ENCODE measurements around the gene ATXN1. TPM values are rescaled to one million over a fixed set of nuclear protein-coding genes. Genes with fewer than 3 reads are reported as not detected.
A peak's percentile ranks its signal among the peaks of the same experiment; 100 is the strongest.

ATXN1 gene
- total RNA-seq, 1 experiment from 2014 or later = 10.4 TPM

DNA sequence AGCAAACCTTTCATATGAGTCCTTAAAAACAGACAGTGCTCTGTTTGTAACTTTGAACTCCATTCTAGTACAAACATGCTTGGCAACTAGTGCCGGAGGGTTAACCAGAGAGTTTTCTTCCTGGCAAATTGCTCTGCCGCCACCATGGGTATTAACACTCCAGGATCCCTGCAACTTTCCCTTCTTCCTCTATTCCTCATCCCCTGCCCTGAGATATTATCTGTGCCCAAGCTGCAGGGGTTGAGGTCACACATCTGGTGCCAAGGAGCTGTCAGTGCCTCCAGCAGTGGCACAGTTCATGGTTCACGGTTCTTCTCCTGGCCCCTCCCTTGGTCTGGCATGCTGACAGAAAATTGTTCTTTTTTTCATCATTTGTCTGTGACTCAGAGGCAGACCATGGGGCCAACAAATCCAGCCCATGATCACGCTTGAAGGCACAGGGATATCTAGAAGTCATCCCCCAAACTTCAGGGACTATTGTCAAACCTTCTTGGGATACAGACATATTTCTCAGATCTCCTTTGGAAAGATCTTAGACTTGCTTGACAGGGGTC lies 77.5 kb downstream of the ATXN1 start:
- DNase-seq (ENCODE audit: low read depth) = peak; percentile 92

GRCh38 chr6:16681260-16681873 lies 79.9 kb downstream of the ATXN1 start:
- DNase-seq (ENCODE audit: low read depth) = peak; percentile 94

- DNase-seq (ENCODE audit: low read depth) = no peak
Measured at GRCh38 chr6:16679050-16679449, 82.2 kb downstream of the ATXN1 start.

GRCh38 chr6:16677458-16677857 lies 83.8 kb downstream of the ATXN1 start:
- no peak for DNase-seq (ENCODE audit: low read depth)

GRCh38 chr6:16676978-16677377 lies 84.3 kb downstream of the ATXN1 start:
- peak; percentile 50 for DNase-seq (ENCODE audit: low read depth)

- DNase-seq (ENCODE audit: low read depth) = no peak
Measured at GRCh38 chr6:16676376-16676775, 84.9 kb downstream of the ATXN1 start.

GRCh38 chr6:16674801-16675392 lies 86.4 kb downstream of the ATXN1 start:
- DNase-seq (ENCODE audit: low read depth) = no peak

GRCh38 chr6:16673011-16673797 lies 88.1 kb downstream of the ATXN1 start:
- no peak for DNase-seq (ENCODE audit: low read depth)

DNA sequence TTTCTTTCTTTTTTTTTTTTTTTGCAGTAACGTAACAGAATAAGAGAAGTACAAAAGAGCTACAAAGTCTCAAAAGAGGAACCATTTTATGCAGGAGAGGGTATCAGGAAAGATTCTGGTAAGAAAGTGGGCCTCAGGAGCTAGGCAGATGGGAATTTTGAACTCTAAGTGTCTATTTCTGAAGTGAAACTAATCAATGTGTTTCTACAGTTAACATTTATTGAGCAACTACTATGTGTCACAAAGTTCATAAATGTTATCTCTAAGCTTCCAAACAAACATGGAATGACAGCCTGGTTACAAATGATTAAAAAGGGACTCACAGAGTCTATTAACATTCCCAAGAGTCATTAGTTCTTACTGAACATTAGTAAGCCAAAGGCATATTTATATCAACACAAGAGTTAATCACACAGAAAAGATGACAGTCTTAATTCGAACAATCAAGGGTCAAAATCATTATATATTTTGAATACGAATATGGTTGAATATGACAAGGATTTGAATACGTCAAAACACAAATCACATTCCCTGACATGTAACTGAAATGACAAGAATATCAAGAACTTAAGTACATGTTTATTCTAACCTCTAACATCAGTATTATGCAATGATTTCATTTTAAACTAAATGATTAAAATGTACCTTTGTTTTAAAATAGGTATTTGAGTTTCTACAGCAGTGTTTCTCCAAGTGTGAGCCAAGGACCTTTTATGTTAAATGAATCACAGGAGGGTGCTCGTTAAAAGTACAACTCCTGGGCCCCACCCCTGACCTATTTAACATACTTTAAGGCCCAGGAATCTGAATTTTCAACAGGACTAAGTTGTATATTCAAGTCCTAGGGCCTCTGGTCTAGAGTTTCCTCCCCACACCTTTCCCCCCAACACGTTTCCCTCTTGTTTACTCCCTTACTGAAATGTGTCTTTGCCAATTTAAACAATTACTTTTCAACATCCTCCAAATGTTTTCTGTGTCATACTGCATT lies 89.7 kb downstream of the ATXN1 start:
- DNase-seq (ENCODE audit: low read depth) = no peak

- no peak for DNase-seq (ENCODE audit: low read depth)
Measured at GRCh38 chr6:16670617-16671051, 90.6 kb downstream of the ATXN1 start.

GRCh38 chr6:16670183-16670582 lies 91.1 kb downstream of the ATXN1 start:
- DNase-seq (ENCODE audit: low read depth) = no peak

- DNase-seq (ENCODE audit: low read depth) = peak; percentile 94
Measured at GRCh38 chr6:16669227-16669626, 92.0 kb downstream of the ATXN1 start.

GRCh38 chr6:16667509-16667908 lies 93.8 kb downstream of the ATXN1 start:
- no peak for DNase-seq (ENCODE audit: low read depth)

DNA sequence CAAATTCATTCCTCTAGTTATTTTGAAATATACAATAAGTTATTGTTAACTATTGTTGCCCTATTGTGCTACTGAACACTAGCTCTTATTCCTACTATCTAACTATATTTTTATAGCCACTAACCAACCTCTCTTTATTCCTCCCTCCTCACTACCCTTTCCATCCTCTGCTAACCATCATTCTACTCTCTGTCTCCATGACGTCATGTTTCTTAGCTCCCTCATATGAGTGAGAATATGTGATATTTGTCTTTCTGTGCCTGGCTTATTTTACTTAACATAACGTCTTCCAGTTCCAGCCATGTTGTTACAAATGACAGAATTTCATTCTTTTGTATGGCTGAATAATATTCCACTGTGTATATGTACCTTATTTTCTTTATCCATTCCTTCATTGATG lies 95.3 kb downstream of the ATXN1 start:
- no peak for DNase-seq (ENCODE audit: low read depth)

GRCh38 chr6:16665182-16665581 lies 96.1 kb downstream of the ATXN1 start:
- DNase-seq (ENCODE audit: low read depth) = no peak

DNA sequence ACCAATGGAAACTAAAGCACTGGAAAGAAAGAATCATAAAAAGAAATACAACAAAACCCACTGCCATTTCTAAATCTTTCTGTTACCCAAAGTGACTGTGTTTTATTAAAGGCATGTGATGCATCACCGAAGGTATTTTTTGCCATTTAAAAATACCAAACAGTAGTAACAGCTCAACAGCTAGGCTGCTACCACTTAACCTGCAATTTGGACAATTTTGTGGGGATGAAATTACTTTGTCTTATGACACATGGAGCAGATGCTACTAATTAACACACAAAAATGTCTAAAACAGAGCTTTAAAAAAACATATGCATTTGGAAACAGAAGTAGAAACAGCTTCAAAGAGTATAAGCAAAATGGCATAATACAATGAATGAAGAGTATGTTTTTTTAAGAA lies 97.4 kb downstream of the ATXN1 start:
- no peak for DNase-seq (ENCODE audit: low read depth)

DNA sequence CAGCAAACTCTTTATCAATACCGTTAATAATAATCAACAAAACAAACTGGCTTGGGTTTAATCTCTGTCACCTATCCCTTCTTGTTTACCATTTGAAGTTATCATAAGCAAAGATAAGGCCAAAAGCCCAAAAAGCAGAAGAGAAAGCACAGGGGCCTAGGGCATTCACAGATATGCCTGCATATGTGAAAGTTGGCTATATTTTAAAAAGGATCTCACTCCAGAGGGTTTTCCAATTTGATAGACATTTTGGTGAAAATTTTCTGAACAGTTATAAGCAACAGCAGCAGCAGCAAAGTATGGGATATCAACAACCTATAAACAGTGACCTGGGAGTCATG lies 101.1 kb downstream of the ATXN1 start:
- DNase-seq (ENCODE audit: low read depth) = no peak

GRCh38 chr6:16659466-16660156 lies 101.6 kb downstream of the ATXN1 start:
- no peak for DNase-seq (ENCODE audit: low read depth)

- DNase-seq (ENCODE audit: low read depth) = no peak
Measured at GRCh38 chr6:16658348-16659034, 102.8 kb downstream of the ATXN1 start.

DNA sequence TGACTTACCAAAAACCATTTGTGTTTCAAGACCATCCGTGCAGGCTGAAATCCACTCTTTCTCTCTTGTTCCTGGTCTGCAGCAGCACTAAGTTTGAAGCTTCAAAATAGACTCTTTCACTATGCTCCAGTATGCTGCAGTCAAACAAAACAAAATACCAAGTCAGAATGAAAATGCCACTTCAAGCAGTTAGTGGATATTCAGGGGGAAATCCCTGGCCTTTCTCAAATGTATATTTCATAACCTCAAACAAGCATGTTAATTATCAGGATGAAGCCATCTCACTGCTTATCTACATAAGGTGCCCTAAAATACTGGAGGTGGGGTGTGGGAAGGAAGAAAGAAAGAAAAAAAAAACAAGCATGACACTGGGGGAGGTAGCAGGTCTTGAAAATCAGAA lies 103.5 kb downstream of the ATXN1 start:
- DNase-seq (ENCODE audit: low read depth) = no peak

All from HT1080 (cell line).